GM21619 (cell line): Measurements from ENCODE around the gene PLXNA4.

Experiments
- ATAC-seq: cut with Tn5 transposase; IDR thresholded peaks from one replicate; pipeline ENCODE4 v1.9.1; 2021; ENCODE audit not compliant: unreplicated experiment

Gene PLXNA4

DNA sequence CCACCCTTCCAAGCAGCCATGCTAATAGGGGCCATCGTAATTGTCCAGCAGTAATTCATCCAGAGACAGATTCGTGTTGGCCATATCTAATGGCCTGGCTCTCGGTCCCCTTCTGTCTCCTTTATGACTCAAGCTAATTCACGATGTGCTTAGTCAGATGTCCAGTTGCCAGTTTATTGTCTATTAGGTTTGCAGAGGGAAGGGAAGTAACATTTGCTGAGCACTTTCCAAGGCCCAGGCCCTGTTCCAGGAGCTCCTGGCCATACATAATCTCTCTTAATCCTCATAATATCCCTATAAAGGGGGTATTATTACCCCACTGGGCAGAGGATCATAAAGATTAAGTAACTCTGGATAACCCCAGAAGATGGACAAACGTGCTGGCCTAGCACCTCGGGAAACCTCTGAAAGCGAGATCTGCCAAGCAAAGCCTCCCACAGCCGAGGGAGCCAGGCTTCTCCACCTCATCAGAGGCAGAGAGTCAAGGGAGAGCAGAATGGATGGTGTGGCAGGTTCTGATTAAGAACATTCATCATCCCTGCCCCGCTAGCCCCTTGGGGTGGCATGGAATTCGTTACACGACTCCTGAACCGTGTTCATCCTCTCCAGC is 153.7 kb downstream of the PLXNA4 start:
- ATAC-seq, result no peak

DNA sequence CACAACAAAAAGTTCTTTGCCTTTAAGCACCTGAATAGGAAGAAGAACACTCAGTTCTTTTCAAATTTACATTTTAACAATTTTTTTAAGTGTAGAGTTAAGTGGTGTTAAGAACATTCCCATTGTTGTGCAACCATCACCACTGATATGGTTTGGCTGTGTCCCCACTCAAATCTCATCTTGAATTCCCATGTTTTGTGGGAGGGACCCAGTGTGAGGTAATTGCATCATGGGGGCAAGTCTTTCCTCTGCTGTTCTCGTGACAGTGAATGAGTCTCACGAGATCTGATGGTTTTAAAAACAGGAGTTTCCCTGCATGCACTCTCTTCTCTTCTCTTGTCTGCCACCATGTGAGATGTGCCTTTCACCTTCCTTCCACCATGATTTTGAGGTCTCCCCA is 155.7 kb downstream of the PLXNA4 start:
- ATAC-seq, result no peak

DNA sequence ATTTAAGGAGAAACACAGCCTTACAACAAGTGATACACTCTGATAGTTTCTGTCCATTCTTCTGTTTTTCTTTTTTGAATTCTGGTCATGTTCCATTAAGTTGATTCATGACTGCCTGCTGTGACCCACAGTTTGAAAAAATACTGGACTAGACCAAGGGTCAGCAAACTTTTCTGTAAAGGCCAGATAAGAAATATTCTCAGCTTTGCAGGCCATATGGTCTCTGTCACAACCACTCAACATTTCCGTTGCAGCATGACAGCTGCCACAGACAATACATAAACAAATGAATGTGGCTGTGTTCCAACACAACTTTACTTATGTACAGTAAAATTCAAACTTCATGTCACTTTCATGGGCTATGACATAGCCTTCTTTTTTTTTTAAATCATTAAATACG is 156.7 kb downstream of the PLXNA4 start:
- no peak for ATAC-seq

DNA sequence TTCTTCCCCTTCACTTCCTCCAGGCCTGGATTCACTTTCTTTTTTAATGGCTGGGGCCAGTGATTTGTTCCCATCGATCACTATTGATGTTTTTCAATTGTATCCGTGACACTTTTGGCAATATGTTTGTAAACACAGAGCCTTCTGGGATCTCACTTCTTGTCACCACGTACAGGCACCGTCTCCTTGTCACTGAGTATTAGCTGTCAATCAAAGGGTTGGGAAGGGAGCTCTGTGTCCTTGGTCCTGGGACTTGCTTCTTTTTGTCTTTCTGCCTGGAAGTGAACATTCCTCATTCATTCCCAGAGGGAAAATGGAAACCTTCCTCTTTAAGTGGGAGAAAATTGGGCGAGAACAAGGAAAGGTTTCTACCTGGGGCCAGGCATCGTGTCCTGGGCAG is 157.4 kb downstream of the PLXNA4 start:
- no peak for ATAC-seq

DNA sequence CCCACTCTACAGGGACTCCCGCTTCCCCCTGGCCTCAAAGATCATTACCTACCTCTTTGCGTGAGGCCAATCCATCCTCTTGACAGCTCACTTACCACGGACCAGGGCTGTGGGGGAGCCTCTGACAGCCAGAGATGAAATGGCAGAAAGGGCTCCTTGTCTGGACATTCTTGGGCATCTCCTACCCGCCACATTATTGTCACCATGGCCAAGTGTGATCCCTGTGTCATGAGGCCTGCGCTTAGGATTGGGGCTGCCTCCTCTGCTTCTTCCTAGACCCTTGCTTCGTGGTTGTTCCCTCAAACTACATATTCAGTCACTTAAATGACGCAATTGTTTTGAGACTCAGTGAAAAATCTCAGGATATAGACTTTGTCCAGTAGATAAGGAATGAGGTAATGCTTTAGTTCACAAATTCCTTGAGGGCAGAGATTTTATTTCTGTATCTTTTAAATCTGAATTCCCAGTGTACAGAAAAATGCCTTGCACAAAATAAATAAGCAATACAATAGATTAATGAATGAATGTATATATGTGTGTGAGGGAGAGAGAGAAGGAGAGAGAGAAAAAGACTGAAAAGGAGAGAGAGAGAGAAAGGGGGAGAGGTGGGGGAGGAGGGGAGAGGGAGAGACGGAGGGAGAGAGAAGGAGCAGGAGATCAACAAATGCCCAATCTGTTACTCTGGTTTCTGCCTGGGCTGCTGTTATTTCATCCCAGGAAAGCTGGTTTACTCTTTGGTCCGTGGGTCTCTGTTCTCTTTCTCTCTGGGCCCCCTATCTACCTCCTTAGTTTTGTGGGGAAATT is 159.0 kb downstream of the PLXNA4 start:
- no peak for ATAC-seq

DNA sequence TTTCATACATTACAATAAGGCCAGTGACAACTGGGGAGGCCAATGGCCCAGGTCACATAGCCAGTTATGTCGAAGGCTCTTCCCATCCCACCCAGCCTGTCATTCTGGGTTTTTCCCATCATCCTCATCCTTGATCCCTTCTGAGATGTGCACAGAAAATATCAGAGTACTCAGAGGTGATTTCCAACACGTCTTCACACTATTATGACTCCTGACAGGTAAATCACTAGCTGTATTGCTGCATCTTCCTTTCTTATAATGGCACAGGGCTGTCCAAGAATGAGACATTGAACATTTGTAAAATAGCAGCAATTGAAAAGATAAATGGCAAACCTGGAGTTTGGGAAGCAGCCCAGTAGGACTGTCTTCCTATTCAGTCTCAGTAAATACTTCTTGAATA is 159.9 kb downstream of the PLXNA4 start:
- ATAC-seq, result no peak

DNA sequence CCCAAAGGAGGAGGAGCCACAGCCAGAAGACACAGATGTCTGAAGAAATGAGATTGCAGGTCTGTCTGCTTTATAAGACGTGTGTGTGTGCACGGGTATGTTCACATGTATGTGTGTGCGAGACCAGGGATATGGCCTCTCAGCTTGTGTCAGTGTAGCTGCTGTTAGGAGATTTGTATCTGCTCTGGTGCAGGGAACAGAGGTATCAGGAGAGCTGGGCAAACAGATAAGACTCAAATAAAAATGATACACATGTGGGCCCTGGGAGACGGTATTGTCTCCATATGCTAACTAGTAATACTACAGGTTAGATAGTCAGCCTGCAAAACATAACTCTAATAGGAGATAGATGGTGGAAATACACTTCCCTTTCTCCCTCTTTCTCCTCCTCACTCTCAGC is 161.0 kb downstream of the PLXNA4 start:
- no peak for ATAC-seq

DNA sequence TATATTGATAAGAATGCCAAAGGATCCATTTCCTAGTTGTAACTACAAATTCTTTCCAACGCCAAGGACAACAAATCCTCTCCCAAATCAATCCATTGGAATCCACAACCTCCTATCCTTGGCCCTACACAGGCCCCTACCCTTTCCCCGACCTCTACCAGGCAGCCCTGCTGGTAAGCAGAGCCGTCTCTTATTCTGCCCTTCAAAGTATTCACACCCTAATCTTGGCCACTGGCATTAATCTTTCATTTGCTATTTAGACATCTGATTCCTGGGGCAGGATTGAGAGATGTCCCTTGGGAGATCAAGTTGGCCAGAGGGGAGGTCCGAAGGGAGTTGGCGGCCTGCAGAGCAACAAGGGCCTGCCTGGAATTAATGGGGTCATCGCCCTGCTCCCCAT is 161.4 kb downstream of the PLXNA4 start:
- ATAC-seq, result no peak

DNA sequence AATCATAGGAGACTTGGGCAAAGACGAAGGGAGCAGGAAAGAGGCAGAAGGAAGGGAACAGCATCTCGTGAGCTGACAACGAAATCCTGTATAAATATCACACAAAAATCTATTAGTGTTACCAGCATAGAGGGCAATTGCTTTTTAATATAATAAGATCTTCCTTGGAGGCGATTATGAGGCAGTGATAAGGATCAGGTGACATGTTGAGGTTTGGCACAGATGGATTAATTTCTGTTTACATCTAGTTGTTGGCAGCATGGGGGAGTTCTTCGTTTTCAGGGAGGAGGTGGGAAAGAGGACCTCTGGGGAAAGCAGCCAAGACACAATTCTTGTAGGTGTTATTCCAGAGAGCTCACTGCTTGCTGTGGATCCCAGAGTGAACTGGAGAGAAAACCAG is 163.8 kb downstream of the PLXNA4 start:
- ATAC-seq, result no peak

DNA sequence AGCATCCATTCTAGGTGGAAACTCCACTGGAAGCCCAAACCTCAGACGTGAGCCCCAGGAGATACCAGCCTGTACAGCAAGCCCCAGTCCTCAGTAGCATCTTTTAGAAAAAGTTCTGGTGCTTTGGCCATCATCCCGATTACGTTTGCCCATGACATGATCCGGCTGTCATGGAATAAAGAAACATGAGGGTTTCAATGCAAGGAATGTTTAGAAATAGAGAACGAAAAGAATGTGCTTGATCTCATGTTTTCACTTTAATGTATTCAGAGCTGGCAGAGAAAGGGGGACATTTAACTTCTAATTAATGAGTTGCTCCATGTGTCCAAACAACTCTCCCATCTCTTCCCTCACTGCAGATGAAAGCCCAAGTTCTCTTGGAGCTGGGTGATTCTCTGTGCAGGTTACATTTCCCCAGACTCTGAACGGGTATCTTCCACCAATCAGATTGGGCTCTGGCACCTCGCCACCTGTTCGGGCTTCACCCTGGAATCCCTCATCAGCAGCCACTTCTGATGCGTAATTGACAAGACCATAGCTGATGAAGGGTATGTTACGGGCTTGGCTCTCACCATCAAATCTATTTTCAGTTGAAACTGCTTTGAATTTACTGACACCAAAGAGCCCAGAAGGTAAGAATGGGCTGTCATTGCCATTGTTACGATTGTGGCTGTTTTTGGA is 165.3 kb downstream of the PLXNA4 start:
- ATAC-seq, result no peak

DNA sequence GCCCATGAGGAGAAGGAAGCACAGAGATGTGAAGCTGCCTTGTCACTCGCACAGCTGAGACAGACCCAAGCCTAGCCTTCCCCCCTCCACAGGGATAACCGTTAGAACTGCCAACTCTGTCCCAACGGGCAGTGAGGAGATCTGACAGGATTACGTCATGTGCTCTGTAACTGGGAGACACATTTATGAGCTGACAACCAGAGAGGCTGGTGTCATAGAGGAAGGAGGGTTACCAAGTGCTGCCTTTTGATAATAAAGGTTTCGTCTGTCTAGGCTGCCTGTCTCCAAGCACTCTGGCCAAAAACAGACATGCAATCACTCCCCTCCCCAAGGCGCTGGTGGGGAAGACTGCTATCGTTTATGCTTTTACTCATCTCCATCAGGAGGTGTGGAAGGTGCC is 165.9 kb downstream of the PLXNA4 start:
- no peak for ATAC-seq

DNA sequence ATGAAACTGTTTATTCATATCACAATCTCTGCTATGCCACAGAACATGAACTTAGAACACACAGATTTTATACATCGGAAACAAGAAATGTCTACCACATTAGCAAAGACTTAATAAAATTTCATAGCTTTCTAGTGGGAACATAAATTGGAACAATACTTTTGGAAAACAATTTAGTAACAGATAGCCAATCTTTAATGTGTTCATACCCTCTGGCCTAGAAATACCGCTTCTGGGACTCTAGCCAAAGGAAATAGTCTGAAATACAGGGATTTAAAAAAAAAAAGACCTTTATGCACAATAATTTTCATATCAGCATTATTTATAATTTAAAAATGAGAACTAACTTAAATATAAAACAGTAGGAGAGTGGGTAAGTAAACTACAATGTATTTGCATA is 168.5 kb downstream of the PLXNA4 start:
- ATAC-seq, result no peak

DNA sequence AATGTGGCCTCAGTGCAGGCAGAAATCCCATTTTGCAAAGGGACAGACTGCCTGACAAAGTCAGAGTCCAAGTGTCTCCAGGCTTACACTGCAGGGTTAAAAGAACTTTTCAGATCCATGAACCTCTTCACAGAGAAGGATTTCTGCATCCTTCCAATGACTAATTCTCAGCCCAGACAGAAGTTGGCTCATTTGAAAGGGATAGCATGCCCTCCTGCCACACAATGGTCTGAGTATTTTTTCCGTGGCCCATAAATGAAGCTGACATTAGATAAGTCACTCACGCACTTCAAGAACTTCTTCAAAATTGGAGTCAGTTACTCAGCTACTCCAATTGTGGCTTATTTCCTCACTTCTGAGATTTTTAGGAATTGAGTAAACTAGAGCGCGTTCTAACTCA is 170.2 kb downstream of the PLXNA4 start:
- ATAC-seq, result no peak

DNA sequence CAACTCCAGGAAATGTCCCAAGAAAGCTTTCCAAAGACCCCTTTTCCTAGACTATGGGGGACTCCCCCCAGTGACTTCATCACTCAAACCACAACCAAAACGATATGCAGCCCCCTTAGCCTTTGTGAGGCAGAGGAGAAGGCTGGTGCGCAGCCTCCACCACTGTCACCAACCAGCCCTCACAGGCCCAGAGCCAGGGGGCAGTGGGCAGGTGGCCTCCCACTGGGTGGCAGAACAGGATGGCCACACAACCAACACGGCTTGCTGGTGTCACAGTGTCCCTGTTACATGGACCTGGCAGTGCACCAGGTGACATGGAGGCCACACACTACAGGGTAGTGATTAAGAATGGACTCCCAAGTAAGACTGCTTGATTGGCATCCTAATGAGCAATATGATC is 172.0 kb downstream of the PLXNA4 start:
- ATAC-seq, result no peak

DNA sequence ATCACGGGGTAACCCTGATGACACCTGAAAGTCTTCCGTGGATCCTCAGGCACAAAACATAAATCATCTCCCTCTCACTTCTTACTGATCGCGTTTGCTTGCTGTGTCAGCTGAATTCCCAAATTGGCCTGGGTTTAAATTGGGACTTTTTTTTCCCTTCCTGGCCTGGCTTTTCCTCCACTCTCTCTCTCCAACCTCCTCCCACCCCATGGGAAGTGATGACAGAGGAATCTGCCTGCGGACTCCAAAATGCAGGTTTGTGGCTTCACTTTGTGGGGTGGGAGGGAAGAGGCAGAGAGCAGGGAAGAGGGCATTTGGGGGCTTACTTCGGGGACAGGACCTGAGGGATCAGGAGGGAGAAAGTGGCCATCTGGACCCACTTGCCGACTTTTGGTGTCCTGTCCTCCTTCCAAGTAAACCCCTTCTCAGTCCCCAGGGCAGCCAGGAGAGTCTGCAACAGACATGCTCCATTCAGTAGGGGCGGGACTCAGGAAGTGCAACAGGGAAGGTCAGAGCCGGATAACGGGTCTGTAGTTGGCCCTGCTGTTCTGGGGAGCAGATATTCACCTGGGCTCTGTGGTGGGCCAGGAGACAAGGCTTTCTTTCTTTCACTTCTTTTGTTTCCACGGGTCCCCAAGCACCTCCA is 172.7 kb downstream of the PLXNA4 start:
- ATAC-seq, result no peak

DNA sequence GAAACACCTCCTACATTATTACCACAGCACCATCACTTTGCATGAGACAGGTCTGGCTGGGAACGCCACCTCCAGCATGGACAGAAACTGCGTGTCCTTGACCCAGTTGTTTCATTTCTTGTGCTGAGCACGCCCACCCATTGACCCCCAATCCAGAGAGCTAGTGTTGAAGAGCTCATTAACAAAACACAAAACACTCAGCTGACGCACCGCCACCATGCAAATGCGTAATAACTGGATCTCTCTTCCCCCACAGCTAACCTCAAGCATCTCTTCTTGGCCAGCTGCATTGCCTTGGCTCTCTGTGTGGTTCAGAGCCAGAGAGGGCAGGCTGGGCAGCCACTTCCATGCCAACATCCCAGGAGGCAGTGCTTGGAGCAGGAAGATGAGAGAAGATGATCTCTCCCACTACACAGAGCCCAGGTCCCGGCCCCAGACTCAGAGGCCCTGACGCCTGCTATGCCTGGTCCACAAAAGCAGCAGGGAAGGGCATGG is 173.5 kb downstream of the PLXNA4 start:
- ATAC-seq, result no peak

DNA sequence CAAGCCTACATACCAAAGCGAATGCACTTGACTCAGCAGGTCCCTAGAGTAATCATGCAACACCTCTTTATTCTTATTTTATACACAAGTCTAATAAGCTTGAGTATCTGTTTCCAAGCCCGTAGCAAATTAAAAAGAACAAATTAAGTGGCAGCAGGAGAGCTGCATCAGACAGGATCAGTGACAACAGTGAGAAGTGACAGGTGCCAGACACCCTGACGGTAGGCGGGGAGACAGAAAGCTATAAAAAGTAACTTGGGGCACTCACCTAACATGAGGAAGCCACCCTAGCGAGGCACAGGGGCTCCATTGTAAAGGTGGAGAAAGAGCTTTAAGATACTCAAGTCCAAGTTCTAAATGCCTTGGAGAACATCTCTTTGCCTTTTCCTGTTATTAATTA is 174.2 kb downstream of the PLXNA4 start:
- no peak for ATAC-seq

DNA sequence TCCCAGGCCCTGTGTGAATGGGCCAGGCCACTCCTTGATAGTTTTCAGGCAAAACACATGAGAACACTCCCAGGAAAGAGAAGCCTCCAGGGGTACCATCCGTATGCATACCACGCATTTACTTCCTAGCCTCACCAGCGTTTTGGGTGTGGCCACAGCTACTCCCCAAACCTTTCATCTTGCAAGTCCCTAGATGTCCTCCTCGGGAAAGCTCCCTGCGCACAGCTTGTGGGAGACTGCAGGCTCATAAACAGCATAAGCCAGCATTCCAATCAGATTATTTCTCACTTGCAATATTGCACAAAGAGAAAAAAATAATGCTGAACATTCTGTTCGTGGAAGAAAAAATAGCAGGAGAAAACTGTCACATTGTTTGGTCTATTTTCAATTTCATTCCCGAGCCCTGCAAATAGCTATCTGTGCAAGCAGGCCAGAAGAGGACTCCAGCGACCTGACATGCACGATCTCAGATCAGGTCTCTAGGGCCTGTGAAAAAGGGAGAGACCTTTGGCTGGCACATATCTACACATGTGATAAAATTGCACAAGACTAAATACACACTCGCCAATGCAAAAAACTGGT is 175.6 kb downstream of the PLXNA4 start:
- ATAC-seq, result no peak

DNA sequence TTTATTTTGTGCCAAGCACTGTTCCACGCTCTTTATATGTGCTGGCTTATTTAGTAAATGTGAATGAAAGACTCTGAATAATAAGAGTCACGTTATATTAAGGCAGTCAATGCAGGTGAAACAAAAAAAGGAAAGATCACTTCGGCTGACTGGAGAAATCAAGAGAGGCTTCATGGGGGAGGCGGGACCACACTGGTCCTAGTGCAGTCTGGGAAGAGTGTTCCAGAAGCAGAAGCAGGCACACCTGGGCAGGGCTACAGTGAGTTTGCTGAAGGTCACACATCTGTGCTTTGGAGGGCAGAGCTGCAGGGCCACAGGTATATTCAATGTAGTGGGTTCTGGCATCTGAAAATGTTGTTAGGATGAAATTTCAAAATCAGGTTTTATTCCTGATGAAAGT is 176.9 kb downstream of the PLXNA4 start:
- ATAC-seq, result no peak

DNA sequence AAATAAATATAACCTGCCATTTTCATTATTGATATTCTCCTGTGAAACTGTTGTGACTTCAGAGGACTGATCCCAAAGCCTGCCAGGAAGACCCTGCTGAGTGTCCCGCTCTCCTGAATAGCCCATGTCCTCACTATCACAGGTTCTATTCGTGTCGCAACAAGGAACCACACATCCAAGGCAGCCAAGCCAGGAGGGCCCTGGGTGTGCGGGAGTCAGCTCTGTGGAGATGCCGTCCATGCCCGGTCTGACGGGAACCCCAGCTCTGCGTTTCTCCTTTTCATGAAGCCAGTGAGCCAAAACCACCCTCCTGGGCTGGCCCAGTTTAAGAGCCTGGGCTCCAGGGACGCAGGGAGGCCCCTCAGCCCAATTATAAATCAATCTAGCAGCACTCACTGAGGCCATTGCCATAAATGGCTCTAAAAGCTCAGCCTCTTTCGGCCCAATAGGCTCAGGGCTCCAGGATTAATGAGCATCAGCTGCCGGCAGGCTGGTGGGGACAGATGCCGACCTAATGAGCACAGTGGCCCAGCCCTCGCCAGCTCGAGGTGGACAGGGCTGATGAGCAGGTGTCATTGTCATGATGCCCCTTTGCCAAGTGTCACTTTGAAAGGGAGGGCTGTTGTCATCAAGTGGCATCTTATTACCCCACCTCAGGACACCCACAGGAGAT is 177.9 kb downstream of the PLXNA4 start:
- no peak for ATAC-seq

DNA sequence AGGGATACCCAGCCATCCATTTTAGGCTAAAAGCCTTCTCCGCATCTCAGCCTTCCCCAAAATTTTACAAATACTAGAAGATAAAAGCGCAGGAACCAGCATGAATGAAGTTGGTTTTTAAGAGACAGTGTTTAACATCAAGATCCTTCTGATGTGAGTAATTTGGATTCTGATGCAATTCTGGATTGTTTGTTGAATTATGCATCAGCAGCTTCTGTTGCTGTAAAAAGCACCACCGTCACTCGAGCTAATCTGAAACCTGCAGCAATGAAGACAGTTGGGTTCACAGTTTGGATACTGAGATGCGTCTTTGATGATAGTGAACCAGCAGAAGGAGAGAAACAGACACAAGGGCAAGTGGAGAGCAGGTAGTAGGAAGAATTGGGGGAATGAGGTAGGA is 179.2 kb downstream of the PLXNA4 start:
- ATAC-seq, result no peak
